ENCODE data around the gene EEF1E1.

EEF1E1 gene

DNA sequence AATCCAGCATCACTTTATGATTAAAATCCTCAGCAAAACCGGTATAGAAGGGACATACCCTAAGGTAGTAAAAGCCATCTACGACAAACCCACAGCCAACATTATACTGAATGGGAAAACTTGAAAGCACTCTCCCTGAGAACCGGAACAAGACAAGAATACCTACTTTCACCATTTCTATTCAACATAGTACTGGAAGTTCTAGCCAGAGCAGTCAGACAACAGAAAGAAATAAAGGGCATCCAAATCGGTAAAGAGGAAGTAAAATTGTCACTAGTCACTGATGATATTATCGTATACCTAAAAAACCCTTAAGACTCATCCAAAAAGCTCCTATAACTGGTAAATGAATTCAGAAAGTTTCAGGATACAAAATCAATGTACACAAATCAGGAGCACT, 71.4 kb downstream of the EEF1E1 start:
- H3K27me3 ChIP-seq (ENCODE audit: control insufficient read depth in 1 of 2, insufficient read depth in 1 of 2, low read length in 2 of 2), result no peaks in the 10 kb centered on the region
- H3K4me3 ChIP-seq (ENCODE audit: insufficient read depth in 1 of 2, low read depth in 1 of 2, low read length in 2 of 2), result no peak overlapping the region
- no peaks in the 10 kb centered on the region for H3K4me1 ChIP-seq (ENCODE audit: control insufficient read depth, insufficient read depth, low read depth, low read length)
- no peak overlapping the region for H3K4me2 ChIP-seq (ENCODE audit: low read length, poor library complexity, severe bottlenecking)
- H2BK15ac ChIP-seq (ENCODE audit: low read depth, poor library complexity, severe bottlenecking), result no peak overlapping the region
- H3K23ac ChIP-seq (ENCODE audit: low read length in 2 of 2), result no peak overlapping the region
- H4K91ac ChIP-seq (ENCODE audit: low read length), result no peak overlapping the region
- H3K14ac ChIP-seq (ENCODE audit: low read length in 2 of 2), result no peak overlapping the region
- H4K8ac ChIP-seq (ENCODE audit: low read length), result no peak overlapping the region
- H3K79me1 ChIP-seq (replicated peaks; ENCODE audit: low read length, poor library complexity, severe bottlenecking), result peaks cover 11% of the 10 kb centered on the region
- no peak overlapping the region for H2BK5ac ChIP-seq (ENCODE audit: low read depth, low read length, poor library complexity, severe bottlenecking)
- no peak overlapping the region for H2BK12ac ChIP-seq (ENCODE audit: low read length in 2 of 2)
- no peak overlapping the region for H3K27ac ChIP-seq (ENCODE audit: low read length, poor library complexity, severe bottlenecking)
- H3K9me3 ChIP-seq (ENCODE audit: control insufficient read depth, low read length), result no peaks in the 10 kb centered on the region
- no peak overlapping the region for H3K18ac ChIP-seq (ENCODE audit: low read depth in 1 of 2, low read length in 2 of 2)
- no peak overlapping the region for H2BK120ac ChIP-seq (ENCODE audit: low read depth, low read length)
- H2AFZ ChIP-seq (ENCODE audit: low read depth, low read length), result no peak overlapping the region
- 97% methylated on average over 5 of the region's 5 CpGs for WGBS
- no peak overlapping the region for H2AK5ac ChIP-seq (ENCODE audit: low read length, severe bottlenecking)
- no peak overlapping the region for H3K9ac ChIP-seq (ENCODE audit: low read length)
- H3K4ac ChIP-seq (ENCODE audit: low read depth in 1 of 2, low read length in 2 of 2), result no peak overlapping the region
- H3K36me3 ChIP-seq (ENCODE audit: control insufficient read depth in 1 of 2, insufficient read depth in 2 of 2, low read depth in 1 of 2, low read length in 2 of 2), result peaks cover 0 to 3% of the 10 kb centered on the region in 2 experiments
- no peak for DNase-seq
